Measurements from ENCODE around the gene ST6GALNAC4.

DNA sequence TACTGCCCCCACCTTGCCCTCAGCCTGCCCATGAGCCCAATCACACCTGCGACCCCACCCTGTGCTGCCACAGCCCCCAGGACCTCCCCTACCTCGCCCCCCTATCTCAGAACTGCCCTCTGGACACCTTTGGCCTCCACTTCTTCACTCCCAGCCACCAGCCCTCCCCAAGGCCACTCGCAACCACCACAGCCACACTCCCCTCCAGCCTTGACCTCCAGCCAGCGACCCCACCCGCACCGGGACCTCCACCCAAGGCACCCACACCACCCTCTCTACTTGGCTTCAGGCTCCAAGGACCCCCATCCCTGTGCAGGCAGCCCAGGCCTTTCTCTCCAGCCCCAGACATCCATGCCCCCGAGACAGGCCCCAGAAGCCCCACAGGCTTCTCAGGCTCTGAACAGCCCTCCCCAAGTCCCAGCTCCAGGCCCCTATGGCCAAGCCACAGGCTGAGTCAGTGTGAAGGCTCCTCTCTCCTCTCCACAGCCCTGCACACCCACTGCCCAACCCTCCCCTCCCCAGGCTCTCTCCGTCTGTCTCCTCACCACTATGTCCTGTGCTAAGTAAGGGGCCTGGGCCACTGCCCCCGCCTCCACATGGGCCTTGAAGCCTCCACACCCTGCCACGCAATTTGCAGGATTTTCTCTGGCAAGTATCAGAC lies 41.4 kb downstream of the ST6GALNAC4 start:
- TF ChIP-seq, protein P1, sequence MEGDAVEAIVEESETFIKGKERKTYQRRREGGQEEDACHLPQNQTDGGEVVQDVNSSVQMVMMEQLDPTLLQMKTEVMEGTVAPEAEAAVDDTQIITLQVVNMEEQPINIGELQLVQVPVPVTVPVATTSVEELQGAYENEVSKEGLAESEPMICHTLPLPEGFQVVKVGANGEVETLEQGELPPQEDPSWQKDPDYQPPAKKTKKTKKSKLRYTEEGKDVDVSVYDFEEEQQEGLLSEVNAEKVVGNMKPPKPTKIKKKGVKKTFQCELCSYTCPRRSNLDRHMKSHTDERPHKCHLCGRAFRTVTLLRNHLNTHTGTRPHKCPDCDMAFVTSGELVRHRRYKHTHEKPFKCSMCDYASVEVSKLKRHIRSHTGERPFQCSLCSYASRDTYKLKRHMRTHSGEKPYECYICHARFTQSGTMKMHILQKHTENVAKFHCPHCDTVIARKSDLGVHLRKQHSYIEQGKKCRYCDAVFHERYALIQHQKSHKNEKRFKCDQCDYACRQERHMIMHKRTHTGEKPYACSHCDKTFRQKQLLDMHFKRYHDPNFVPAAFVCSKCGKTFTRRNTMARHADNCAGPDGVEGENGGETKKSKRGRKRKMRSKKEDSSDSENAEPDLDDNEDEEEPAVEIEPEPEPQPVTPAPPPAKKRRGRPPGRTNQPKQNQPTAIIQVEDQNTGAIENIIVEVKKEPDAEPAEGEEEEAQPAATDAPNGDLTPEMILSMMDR (IDR thresholded peaks at IDR 0.05): no peak
- TF ChIP-seq POLR2A (IDR thresholded peaks at IDR 0.05): no peak
- no peak for TF ChIP-seq POLR2AphosphoS5 (IDR thresholded peaks at IDR 0.05)
- TF ChIP-seq EP300 (IDR thresholded peaks at IDR 0.05): no peak
